HFF-Myc (cell line): ENCODE measurements around the gene PDGFRB.

Source experiments
- DNase-seq: peaks from one replicate; pipeline ENCODE4 v3.0.0-alpha.2; 2011; ENCODE audit warnings: low read depth; ENCODE audit errors: extremely low read depth
- H3K4me3 ChIP-seq: replicated peaks from 2 replicates; pipeline ENCODE4 v1.5.1; 2011; ENCODE audit warnings: low read depth, mild to moderate bottlenecking, control low read depth, low read length
- CTCF ChIP-seq: IDR thresholded peaks from 2 replicates; pipeline ENCODE4 v1.5.1; 2012; ENCODE audit warnings: mild to moderate bottlenecking, low read depth, low read length, control low read depth; ENCODE audit errors: missing control alignments

The PDGFRB gene

GRCh38 chr5:150178262-150178661 lies 22.6 kb upstream of the PDGFRB start:
- DNase-seq = no peak
- no peak for TF ChIP-seq CTCF
- no peak overlapping the region for H3K4me3 ChIP-seq

- DNase-seq = no peak
- H3K4me3 ChIP-seq = no peak overlapping the region
- no peak for TF ChIP-seq CTCF
Observed at GRCh38 chr5:150177721-150178120, 22.1 kb upstream of the PDGFRB start.

- H3K4me3 ChIP-seq = no peak overlapping the region
- no peak for DNase-seq
- no peak for TF ChIP-seq CTCF
Observed at GRCh38 chr5:150176745-150177477, 21.3 kb upstream of the PDGFRB start.

GRCh38 chr5:150175536-150175935 lies 19.9 kb upstream of the PDGFRB start:
- DNase-seq = no peak
- H3K4me3 ChIP-seq = no peak overlapping the region
- peak; percentile 71 for TF ChIP-seq CTCF

- TF ChIP-seq CTCF = no peak
- H3K4me3 ChIP-seq = no peak overlapping the region
- no peak for DNase-seq
Observed at GRCh38 chr5:150175076-150175475, 19.4 kb upstream of the PDGFRB start.

- H3K4me3 ChIP-seq = no peak overlapping the region
- no peak for TF ChIP-seq CTCF
Observed at GRCh38 chr5:150174285-150174684, 18.6 kb upstream of the PDGFRB start.

GRCh38 chr5:150173161-150173560 lies 17.5 kb upstream of the PDGFRB start:
- DNase-seq = no peak
- no peak for TF ChIP-seq CTCF

More at GRCh38 chr5:150174285-150174684, 18.6 kb upstream of the PDGFRB start:
- DNase-seq = no peak

More at GRCh38 chr5:150173161-150173560, 17.5 kb upstream of the PDGFRB start:
- no peak overlapping the region for H3K4me3 ChIP-seq
